ENCODE data around the gene DAGLA. TPM values are rescaled to one million over a fixed set of nuclear protein-coding genes. Genes with fewer than 3 reads are reported as not detected.

Gene DAGLA
- total RNA-seq, 1 donor from 2014 or later, result 1.1 TPM

- H3K36me3 ChIP-seq, result no peaks in the 10 kb centered on the region
- peaks cover 2% of the 10 kb centered on the region for H3K27me3 Mint-ChIP-seq (ENCODE audit: insufficient read depth, low read depth)
- H4K20me1 ChIP-seq (ENCODE audit: low read depth), result no peaks in the 10 kb centered on the region
- no peak for DNase-seq (ENCODE audit: low spot score)
- peaks cover 3% of the 10 kb centered on the region for H3K4me1 Mint-ChIP-seq
- no peaks in the 10 kb centered on the region for H3K4me1 ChIP-seq
- no peak overlapping the region for H3K27ac ChIP-seq
- H3K4me3 Mint-ChIP-seq, result no peak overlapping the region
- H3K27ac Mint-ChIP-seq, result no peak overlapping the region
- no peaks in the 10 kb centered on the region for H3K9me3 ChIP-seq (ENCODE audit: low read depth)
- no peaks in the 10 kb centered on the region for H3F3A ChIP-seq (ENCODE audit: low read depth)
- H2AFZ ChIP-seq (replicated peaks), result no peak overlapping the region
- H3K27me3 ChIP-seq, result no peaks in the 10 kb centered on the region
- no peaks in the 10 kb centered on the region for H3K9me3 Mint-ChIP-seq
- TF ChIP-seq EZH2 (IDR thresholded peaks at IDR 0.05), result no peak
- no peak overlapping the region for H3K4me3 ChIP-seq
- H3K9ac ChIP-seq, result no peak overlapping the region
- H3K36me3 Mint-ChIP-seq, result no peaks in the 10 kb centered on the region
- H3K4me2 ChIP-seq, result no peak overlapping the region
- H3K79me2 ChIP-seq (ENCODE audit: low read depth), result no peaks in the 10 kb centered on the region
These were observed 59.2 kb downstream of the DAGLA start for GRCh38 chr11:61739413-61739812.

- Histone ChIP-seq H2AFZ (replicated peaks) (no peak overlapping the region), H3K4me2 (no peak overlapping the region), H4K20me1 (ENCODE audit: low read depth) (no peaks in the 10 kb centered on the region), H3K36me3 (no peaks in the 10 kb centered on the region), H3K4me1 (no peaks in the 10 kb centered on the region), H3K9ac (no peak overlapping the region), H3K79me2 (ENCODE audit: low read depth) (no peaks in the 10 kb centered on the region), H3K27me3 (no peaks in the 10 kb centered on the region), H3K9me3 (ENCODE audit: low read depth) (no peaks in the 10 kb centered on the region), H3K27ac (no peak overlapping the region), H3F3A (ENCODE audit: low read depth) (no peaks in the 10 kb centered on the region), H3K4me3 (no peak overlapping the region)
- Mint-ChIP-seq H3K4me3 (no peak overlapping the region), H3K27me3 (ENCODE audit: insufficient read depth, low read depth) (peaks cover 2% of the 10 kb centered on the region), H3K36me3 (no peaks in the 10 kb centered on the region), H3K27ac (no peak overlapping the region), H3K4me1 (peaks cover 3% of the 10 kb centered on the region), H3K9me3 (no peaks in the 10 kb centered on the region)
- DNase-seq (ENCODE audit: low spot score), result no peak
- TF ChIP-seq EZH2 (IDR thresholded peaks at IDR 0.05), result no peak
- no peak for TF ChIP-seq CTCF (IDR thresholded peaks at IDR 0.05)
- TF ChIP-seq EZH2phosphoT487 (IDR thresholded peaks at IDR 0.05), result no peak
These were observed 59.8 kb downstream of the DAGLA start for GRCh38 chr11:61739966-61740365.

GRCh38 chr11:61742391-61742790 is 62.2 kb downstream of the DAGLA start:
- Mint-ChIP-seq H3K4me1 (peaks cover 13% of the 10 kb centered on the region), H3K27me3 (ENCODE audit: insufficient read depth, low read depth) (peaks cover 2% of the 10 kb centered on the region), H3K4me3 (no peak overlapping the region), H3K36me3 (no peaks in the 10 kb centered on the region), H3K27ac (peak overlapping the region; percentile 63), H3K9me3 (no peaks in the 10 kb centered on the region)
- no peak overlapping the region for H2AFZ ChIP-seq (replicated peaks)
- H3K4me3 ChIP-seq, result no peak overlapping the region
- peaks cover 5% of the 10 kb centered on the region for H3K4me1 ChIP-seq
- no peaks in the 10 kb centered on the region for H3K27me3 ChIP-seq
- no peak for DNase-seq (ENCODE audit: low spot score)
- H4K20me1 ChIP-seq (ENCODE audit: low read depth), result no peaks in the 10 kb centered on the region
- no peak for TF ChIP-seq EZH2phosphoT487 (IDR thresholded peaks at IDR 0.05)
- TF ChIP-seq CTCF (IDR thresholded peaks at IDR 0.05), result no peak
- TF ChIP-seq EZH2 (IDR thresholded peaks at IDR 0.05), result no peak
- no peaks in the 10 kb centered on the region for H3F3A ChIP-seq (ENCODE audit: low read depth)
- no peak overlapping the region for H3K4me2 ChIP-seq
- H3K79me2 ChIP-seq (ENCODE audit: low read depth), result no peaks in the 10 kb centered on the region
- H3K27ac ChIP-seq, result no peak overlapping the region
- H3K36me3 ChIP-seq, result no peaks in the 10 kb centered on the region
- H3K9me3 ChIP-seq (ENCODE audit: low read depth), result no peaks in the 10 kb centered on the region
- H3K9ac ChIP-seq, result no peak overlapping the region

- Histone ChIP-seq H4K20me1 (ENCODE audit: low read depth) (no peaks in the 10 kb centered on the region), H2AFZ (replicated peaks) (no peak overlapping the region), H3K27me3 (no peaks in the 10 kb centered on the region), H3K4me3 (no peak overlapping the region), H3K4me2 (no peak overlapping the region), H3K79me2 (ENCODE audit: low read depth) (no peaks in the 10 kb centered on the region), H3K9me3 (ENCODE audit: low read depth) (no peaks in the 10 kb centered on the region), H3K9ac (no peak overlapping the region), H3K27ac (no peak overlapping the region), H3K4me1 (peaks cover 5% of the 10 kb centered on the region), H3F3A (ENCODE audit: low read depth) (no peaks in the 10 kb centered on the region), H3K36me3 (no peaks in the 10 kb centered on the region)
- H3K4me3 Mint-ChIP-seq, result no peak overlapping the region
- H3K4me1 Mint-ChIP-seq, result peaks cover 19% of the 10 kb centered on the region
- peaks cover 2% of the 10 kb centered on the region for H3K27me3 Mint-ChIP-seq (ENCODE audit: insufficient read depth, low read depth)
- no peaks in the 10 kb centered on the region for H3K36me3 Mint-ChIP-seq
- DNase-seq (ENCODE audit: low spot score), result peak; percentile 40
- no peaks in the 10 kb centered on the region for H3K9me3 Mint-ChIP-seq
- TF ChIP-seq EZH2phosphoT487 (IDR thresholded peaks at IDR 0.05) (no peak), EZH2 (IDR thresholded peaks at IDR 0.05) (no peak), CTCF (IDR thresholded peaks at IDR 0.05) (no peak)
- no peak overlapping the region for H3K27ac Mint-ChIP-seq
These were observed 63.4 kb downstream of the DAGLA start for GRCh38 chr11:61743486-61744095.

Data from neural progenitor cell (in vitro differentiated cells).